ENCODE measurements around the gene ARVCF. TPM values are rescaled to one million over a fixed set of nuclear protein-coding genes. Genes with fewer than 3 reads are reported as not detected.

ARVCF gene
- total RNA-seq, 1 donor from 2014 or later: 288 TPM

- DNase-seq: no peak
Measured at GRCh38 chr22:20052309-20053259, 36.0 kb upstream of the ARVCF start.

- no peak for DNase-seq
Measured at GRCh38 chr22:20051927-20052308, 35.3 kb upstream of the ARVCF start.

- DNase-seq: no peak
Measured at GRCh38 chr22:20046730-20047129, 30.1 kb upstream of the ARVCF start.

DNA sequence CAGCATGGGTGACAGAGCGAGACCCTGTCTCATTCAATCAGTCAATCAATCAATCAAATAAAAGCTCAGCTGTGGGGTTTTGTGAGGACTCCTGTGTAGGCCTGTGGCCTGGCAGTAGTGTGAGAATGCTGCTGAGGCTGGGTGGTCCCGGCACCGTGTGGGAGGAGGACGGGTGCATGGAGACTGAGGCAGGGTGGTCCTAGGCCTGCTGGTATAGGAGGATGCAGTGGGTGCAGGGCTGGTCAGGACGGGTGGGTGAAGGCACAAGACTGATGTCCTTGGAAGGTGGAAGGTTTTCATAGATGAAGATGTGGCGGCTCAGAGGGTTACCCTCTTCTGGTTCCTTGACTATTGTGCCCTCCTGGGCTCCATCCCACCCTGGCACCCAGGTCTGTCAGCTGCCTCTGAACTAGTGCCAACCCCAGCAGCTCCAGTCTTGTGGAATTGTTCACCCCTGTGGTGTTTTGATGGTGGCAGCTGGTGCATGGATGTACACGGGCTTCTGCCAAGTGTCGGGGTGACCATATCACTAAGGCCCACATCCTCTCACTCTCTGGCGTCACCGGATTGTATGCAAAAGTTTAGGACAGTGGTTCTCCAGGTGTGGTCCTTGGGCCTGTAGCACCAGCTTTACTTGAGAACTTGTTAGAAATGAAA, 28.0 kb upstream of the ARVCF start:
- DNase-seq: no peak

GRCh38 chr22:20043997-20044342, 27.3 kb upstream of the ARVCF start:
- DNase-seq: no peak

GRCh38 chr22:20043057-20043996, 26.7 kb upstream of the ARVCF start:
- DNase-seq: no peak

DNA sequence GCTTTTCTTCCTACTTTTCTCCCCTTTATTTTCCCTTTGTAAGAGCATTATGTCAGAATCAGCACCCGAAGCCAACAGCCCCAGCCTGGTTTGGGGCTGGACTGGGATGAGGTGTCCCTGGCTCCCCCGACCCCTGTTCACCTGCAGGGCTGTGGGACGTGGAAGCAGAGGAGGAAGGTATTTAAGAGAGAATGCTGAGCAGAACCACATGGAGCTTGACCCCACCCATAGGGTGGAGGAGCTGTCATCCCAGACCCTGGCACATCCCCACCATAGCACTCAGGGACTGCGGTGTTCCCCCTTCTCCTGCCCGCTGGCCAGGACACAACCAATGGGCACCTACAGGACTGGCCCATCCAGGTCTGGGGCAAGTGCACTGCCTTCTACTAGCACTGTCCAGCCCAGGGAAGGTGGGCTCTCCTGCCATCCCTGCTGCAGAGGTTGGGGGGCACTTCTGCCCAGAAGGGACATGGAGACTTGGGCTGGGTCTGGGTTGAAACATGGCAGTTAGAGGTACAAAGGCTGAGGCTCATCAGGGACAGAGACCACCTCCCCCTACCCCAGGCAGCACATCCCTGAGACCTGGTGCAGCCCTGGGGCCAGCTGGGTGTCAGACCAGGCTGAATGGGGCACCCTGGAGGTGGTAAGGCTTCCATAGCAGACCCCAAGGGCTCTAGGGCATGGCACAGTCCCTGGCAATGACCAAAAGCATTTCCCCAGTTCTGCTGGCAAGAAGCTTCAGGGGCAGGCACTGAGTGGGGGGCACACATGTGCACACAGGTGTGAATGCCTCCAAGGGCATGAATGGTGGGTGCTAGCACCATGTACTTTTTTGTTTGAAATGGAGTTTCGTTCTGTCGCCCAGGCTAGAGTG, 23.9 kb upstream of the ARVCF start:
- no peak for DNase-seq

DNA sequence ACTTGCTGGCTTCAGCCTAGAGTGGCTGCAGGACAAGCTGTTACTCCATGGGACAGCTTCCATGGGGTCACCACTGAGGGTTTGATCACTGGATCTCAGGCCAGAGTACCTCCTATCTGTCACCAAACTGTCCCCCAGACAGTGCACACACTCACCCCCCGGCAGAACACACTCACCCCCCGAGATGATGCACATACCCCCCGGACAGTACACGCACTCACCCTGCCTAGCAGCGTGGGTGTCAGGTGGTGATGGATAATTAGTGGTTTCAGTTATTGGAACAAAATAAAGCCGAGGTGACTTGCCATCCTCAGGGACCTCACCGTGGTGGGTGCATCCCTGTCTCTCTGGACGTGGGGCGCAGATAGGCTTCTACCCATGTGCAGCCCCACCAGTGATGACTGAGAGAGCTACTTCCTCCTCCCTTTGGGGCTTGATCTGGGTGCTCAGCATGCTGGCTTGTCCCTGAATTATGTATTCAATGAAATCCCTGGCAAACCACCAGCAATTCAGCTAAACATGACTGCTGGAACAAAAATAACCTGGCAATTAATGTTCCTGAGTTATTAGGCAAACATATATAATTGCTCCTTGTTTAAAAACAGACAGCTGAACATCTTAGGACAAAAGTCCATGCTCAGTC, 23.2 kb upstream of the ARVCF start:
- DNase-seq: no peak

GRCh38 chr22:20038574-20038973, 22.0 kb upstream of the ARVCF start:
- no peak for DNase-seq

DNA sequence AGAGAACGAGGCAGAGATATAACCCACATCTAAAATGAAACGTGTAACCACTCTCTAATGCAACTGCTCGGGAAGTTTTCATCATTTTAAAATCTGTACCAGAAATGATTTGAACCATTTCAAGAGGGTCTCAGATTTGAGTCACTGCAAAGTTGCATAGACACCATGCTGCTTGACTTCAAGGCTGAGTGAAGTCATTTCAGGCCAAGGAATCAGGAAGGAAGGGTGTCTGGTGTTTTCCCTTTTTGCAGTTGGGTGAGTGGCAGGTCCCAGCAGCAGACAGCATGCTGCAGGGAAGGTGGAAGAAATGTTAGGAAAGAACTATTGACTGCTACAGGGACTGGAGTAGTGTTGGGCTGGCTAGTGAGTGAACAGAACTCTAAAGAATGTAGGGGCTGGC, 20.8 kb upstream of the ARVCF start:
- no peak for DNase-seq

DNA sequence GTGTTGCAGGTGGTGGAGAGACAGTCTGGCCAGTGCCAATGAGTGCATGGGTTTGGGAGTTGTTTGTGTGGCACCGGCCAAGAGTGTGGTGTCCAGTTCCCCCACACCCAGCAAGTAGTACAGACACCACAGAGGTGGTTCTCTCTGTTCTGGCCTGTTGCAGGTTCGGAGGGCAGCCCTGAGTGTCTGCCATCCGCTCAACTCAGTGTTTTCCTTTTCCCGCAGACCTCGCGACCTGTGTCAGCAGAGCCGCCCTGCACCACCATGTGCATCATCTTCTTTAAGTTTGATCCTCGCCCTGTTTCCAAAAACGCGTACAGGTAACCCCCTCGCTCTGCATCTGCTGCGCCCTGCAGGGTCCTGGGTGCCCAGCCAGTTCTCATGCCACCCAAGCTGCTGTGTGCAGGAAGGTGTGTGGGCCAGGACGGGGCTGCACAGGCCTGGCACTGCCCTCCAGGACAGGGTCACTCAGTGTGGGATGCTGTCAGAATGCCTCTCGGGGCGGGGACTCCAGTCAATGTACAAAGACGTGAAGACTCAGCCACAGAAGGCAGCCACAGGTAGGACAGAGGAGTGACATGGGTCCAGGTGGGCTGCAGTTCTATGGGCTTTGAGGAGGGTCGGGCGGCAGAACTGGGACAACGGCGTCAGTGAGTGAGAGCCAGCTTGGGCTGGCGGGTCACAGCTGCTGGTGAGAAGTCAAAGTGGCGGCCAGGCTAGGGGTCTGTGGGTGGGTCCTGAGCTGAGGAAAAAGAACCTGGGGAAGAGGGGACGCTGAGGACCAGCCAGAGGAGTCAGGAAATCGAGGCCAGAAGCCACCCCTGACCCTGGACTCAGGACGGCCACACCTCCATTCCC, 20.1 kb upstream of the ARVCF start:
- no peak for DNase-seq

GRCh38 chr22:20036084-20036482, 19.5 kb upstream of the ARVCF start:
- DNase-seq: no peak

DNA sequence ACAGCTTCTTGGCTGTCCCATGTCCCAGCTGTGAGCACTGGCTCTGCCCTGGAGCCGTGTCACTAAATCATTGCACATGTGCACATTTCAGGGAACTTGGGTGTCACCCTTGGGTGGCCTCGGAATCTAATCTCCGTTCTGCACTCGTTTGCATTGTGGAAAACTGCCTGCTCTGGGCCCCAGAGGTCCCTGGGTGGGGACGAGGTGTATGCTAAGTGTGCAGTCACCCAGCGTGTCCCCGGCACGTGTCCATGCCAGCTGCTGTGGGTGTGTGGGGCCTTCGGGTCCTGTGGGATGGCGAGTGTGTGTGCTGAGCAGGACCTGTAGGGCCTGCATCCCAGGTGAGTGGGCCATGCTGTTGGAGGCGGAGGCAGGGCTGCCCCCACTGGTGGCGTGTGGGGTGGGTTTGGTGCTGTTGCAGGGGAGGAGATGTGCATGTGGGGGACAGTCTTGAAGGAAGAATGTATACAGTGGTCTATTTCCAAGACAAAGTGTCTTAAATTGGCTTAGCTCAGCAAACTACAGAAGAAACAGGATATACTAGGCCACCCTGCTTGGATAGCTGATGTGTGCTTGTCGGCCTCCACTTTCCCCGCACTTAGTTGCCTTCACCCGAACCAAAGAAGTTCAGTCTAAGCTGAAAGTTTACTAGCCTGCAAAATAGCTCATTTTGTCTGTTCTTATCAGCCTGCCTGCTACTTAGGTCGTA, 18.9 kb upstream of the ARVCF start:
- DNase-seq: no peak

DNA sequence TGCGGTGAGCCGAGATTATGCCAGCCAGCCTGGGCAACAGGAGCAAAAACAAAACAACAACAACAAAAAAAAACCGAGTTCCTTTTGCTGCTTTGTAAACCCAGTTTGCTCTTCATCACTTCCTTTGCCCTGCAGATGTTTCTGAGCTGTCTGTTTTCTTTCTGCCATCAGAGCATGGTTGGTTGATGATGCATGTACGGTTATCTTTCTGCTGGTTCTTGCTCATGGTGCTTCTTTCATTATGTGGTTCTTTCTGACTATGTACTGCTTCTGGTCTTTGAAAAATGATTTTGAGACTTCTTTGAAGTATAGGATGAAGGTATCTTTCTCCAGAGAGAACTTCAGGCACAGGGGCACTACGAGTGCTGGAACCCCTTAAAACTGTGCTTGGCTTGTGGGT, 17.5 kb upstream of the ARVCF start:
- no peak for DNase-seq

- DNase-seq: no peak
Measured at GRCh38 chr22:20033045-20033706, 16.6 kb upstream of the ARVCF start.

DNA sequence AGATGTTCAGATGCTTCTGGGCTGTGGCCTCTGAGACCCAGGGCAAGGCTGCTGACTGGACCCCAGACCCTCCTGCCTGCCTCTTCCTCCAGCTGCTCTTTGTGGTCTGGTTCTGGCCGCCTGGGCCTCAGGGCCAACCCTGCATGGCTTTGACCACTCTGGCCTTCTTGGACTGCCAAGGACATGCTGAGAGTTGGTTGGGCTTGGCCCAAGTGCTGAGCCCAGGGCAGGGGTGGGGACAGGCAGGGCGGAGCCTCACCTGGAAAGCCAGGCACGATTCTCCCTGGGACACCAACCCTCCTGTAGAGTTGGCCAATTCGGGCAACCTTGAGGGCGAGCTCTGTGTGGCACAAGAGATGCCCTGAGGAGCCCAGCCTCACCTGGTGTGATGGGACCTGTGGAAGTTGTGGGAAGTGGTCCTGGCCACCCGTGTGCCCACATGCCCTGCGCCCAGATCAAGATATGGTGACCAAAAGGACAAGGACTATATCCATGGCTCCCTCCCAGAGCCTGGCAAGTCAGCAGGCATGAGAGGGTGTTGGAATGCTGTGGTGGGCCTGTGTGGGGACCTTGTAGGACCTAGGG, 15.9 kb upstream of the ARVCF start:
- DNase-seq: no peak

- DNase-seq: no peak
Measured at GRCh38 chr22:20031732-20032406, 15.2 kb upstream of the ARVCF start.

DNA sequence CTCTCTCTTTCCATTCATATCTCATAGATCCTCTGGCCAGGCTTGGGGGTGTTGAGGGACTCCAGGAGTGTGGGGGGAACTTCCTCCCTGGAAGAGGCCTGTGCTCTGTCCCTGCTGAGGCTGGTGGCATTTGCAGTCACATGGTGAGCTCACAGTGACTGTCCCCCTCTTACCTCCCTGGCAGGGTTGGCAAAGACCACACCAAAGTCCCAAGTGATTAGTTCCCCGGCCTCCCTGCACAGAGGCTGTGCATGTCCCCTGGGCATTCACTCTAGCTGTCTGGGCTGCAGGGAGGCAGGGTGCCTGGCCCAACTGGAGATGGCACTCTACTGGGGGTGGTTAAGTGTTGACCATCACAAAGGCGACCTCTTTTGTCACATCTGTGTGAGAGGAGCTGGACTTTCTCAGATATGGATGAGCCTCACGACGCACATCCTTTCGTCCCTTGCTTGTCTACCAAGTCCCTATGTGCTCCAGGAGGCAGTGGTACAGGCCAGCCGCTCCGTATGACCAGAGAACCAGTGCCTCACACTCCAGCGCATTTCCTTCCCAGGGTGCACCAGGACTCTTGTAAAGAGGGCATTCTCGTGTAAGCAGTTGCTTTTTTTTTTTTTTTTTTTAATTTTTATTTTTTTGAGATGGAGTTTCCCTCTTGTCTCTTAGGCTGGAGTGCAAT, 13.1 kb upstream of the ARVCF start:
- no peak for DNase-seq

Measured in dermis blood vessel endothelial cell (primary cell).